ENCODE results near the gene UPK1A. TPM values are rescaled to one million over a fixed set of nuclear protein-coding genes. Genes with fewer than 3 reads are reported as not detected.

The UPK1A gene
- total RNA-seq, 5 donors from 2014 or later (not counting 1 experiment from before 2014, with no cell fraction given): 0.20 to 0.56 (median 0.38) TPM; not detected in 1

GRCh38 chr19:35623327-35624010 is 42.8 kb upstream of the UPK1A start:
- H3K27me3 Mint-ChIP-seq: no peaks in the 10 kb centered on the region
- ATAC-seq (replicated peaks in 1 of 4): no peak

DNA sequence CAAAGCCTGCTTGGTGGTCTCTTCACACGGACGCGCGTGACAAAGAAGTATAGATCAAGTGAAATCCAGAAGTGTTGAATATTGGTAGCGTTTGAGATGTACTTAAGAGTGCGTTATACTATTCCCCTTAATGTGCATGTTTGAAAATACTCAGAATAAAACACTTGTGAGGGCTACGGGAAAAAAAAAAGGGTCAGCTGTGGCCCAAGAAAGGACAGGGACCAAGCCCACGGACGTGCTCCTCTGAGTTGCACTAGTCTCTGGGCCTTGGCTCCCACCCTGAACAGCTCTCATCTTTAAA is 38.1 kb upstream of the UPK1A start:
- Mint-ChIP-seq H3K9me3 (no peaks in the 10 kb centered on the region), H3K4me1 (peaks cover 25 to 29% (median 25%) of the 10 kb centered on the region in 3 donors), H3K27ac (peak overlapping the region; percentile 97 to 98), H3K36me3 (peaks cover 24% of the 10 kb centered on the region), H3K27me3 (peaks cover 0 to 3% of the 10 kb centered on the region in 2 donors), H3K4me3 (peak overlapping the region; percentile 93 to 100 (median 100))
- 29% methylated on average over 7 of the region's 9 CpGs for WGBS (ENCODE audit: insufficient coverage)
- POLR2A ChIA-PET: no interaction called here
- H3K9me3 ChIP-seq: no peaks in the 10 kb centered on the region
- peak overlapping the region; percentile 73 for H3K27ac ChIP-seq (ENCODE audit: low read length)
- DNase-seq (no peak), ATAC-seq (replicated peaks in 1 of 4) (no peak)
- H3K27me3 ChIP-seq (replicated peaks in 1 of 2; ENCODE audit: control insufficient read depth in 2 of 2, extremely low read depth in 1 of 2, insufficient read depth in 2 of 2, low read length in 1 of 2): no peaks in the 10 kb centered on the region
- peaks cover 4 to 18% of the 10 kb centered on the region in 2 experiments for H3K4me1 ChIP-seq (ENCODE audit: control insufficient read depth in 1 of 2, extremely low read depth in 1 of 2, insufficient read depth in 2 of 2, low read length in 2 of 2)
- H3K36me3 ChIP-seq (ENCODE audit: control insufficient read depth in 2 of 2, extremely low read depth in 1 of 2, insufficient read depth in 1 of 2, low read length in 1 of 2): peaks cover 10 to 27% of the 10 kb centered on the region in 2 donors
- H3K4me3 ChIP-seq (ENCODE audit: control insufficient read depth in 1 of 2, extremely low read depth in 1 of 2, low read length in 1 of 2): peak overlapping the region; percentile 82 to 97
- CTCF ChIA-PET: no interaction called here

More at GRCh38 chr19:35623327-35624010, 42.8 kb upstream of the UPK1A start:
- H3K36me3 Mint-ChIP-seq: peaks cover 9% of the 10 kb centered on the region
- WGBS (ENCODE audit: insufficient coverage): 92% methylated on average over 2 of the region's 6 CpGs
- no peaks in the 10 kb centered on the region for H3K9me3 Mint-ChIP-seq
- no peak for DNase-seq
- CTCF ChIA-PET: no interaction called here
- Histone ChIP-seq H3K9me3 (no peaks in the 10 kb centered on the region), H3K27me3 (replicated peaks in 1 of 2; ENCODE audit: control insufficient read depth in 2 of 2, extremely low read depth in 1 of 2, insufficient read depth in 2 of 2, low read length in 1 of 2) (no peaks in the 10 kb centered on the region), H3K4me3 (ENCODE audit: control insufficient read depth in 1 of 2, extremely low read depth in 1 of 2, low read length in 1 of 2) (no peak overlapping the region), H3K4me1 (ENCODE audit: control insufficient read depth in 1 of 2, extremely low read depth in 1 of 2, insufficient read depth in 2 of 2, low read length in 2 of 2) (peaks cover 0 to 9% of the 10 kb centered on the region in 2 experiments), H3K36me3 (ENCODE audit: control insufficient read depth in 2 of 2, extremely low read depth in 1 of 2, insufficient read depth in 1 of 2, low read length in 1 of 2) (peaks cover 3 to 7% of the 10 kb centered on the region in 2 donors), H3K27ac (ENCODE audit: low read length) (no peak overlapping the region)
- no peak overlapping the region for H3K4me3 Mint-ChIP-seq
- peaks cover 5 to 7% (median 6%) of the 10 kb centered on the region in 3 donors for H3K4me1 Mint-ChIP-seq
- H3K27ac Mint-ChIP-seq: peak overlapping the region in 1 of 2 donors; percentile 18
- POLR2A ChIA-PET: interaction anchor here in 1 of 2 donors (0.6 kb wide), 1 partner anchor 13 kb away, joined by 6 read pairs; no protein-coding TSS in a partner anchor

DNA sequence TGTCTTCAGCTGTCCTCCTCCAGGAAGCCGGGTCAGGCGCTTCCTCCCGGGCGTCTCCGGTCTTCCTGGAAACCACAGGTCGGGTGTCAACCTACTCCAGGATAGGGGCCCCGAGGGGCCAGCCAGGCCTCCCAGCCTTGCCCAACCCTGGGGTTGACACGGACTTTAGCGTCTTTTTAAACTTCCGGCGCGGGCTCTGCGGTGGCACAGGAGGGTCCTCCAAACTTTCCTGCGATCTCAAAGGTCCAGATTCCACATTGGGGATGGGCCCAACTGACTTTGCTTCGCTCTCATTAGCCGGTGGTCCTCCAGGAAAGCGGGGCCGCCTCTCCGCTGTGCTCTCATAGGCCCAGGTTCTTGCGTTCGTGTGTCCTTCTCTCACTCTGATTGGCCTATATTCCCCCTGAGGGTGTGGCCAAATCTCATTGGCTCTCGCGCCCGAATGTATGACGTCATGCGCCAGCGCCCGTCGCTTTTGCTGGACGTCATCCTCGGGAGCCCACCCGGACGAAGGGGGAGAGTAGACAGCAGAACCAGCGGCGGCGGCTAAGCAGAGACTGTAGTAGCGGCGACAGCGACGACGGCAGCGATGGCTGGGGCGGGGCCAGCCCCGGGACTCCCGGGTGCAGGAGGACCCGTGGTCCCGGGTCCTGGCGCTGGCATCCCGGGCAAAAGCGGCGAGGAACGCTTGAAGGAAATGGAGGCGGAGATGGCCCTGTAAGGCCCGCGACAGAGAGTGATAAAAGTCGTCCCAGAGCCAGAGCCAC is 37.6 kb upstream of the UPK1A start, which contains the start of gene RBM42:
TSS of gene RBM42 (plus strand) at position 472 of the 767 bp plus-strand sequence. CDS start at position 590, 118 bp downstream.
- H3K27me3 Mint-ChIP-seq: peaks cover 0 to 3% of the 10 kb centered on the region in 2 donors
- H3K4me1 Mint-ChIP-seq: peaks cover 25 to 29% (median 25%) of the 10 kb centered on the region in 3 donors
- ATAC-seq (replicated peaks in 1 of 4) (peak; percentile 99 to 100 (median 100)), DNase-seq (peak; percentile 92 to 99 (median 97))
- peak within 1 kb of the TSS; percentile 82 to 97 for H3K4me3 ChIP-seq (ENCODE audit: control insufficient read depth in 1 of 2, extremely low read depth in 1 of 2, low read length in 1 of 2)
- peak within 1 kb of the TSS; percentile 93 to 100 (median 100) for H3K4me3 Mint-ChIP-seq
- H3K27me3 ChIP-seq (replicated peaks in 1 of 2; ENCODE audit: control insufficient read depth in 2 of 2, extremely low read depth in 1 of 2, insufficient read depth in 2 of 2, low read length in 1 of 2): no peaks in the 10 kb centered on the region
- CTCF ChIA-PET: no interaction called here
- no peaks in the 10 kb centered on the region for H3K9me3 ChIP-seq
- peaks cover 4 to 18% of the 10 kb centered on the region in 2 experiments for H3K4me1 ChIP-seq (ENCODE audit: control insufficient read depth in 1 of 2, extremely low read depth in 1 of 2, insufficient read depth in 2 of 2, low read length in 2 of 2)
- peaks cover 12 to 32% of the 10 kb centered on the region in 2 donors for H3K36me3 ChIP-seq (ENCODE audit: control insufficient read depth in 2 of 2, extremely low read depth in 1 of 2, insufficient read depth in 1 of 2, low read length in 1 of 2)
- no peaks in the 10 kb centered on the region for H3K9me3 Mint-ChIP-seq
- peak within 1 kb of the TSS; percentile 77 for H3K27ac ChIP-seq (ENCODE audit: low read length)
- POLR2A ChIA-PET: no interaction called here
- under 1% methylated on average over 56 of the region's 56 CpGs for WGBS (ENCODE audit: insufficient coverage)
- peaks cover 28% of the 10 kb centered on the region for H3K36me3 Mint-ChIP-seq
- H3K27ac Mint-ChIP-seq: peak within 1 kb of the TSS; percentile 97 to 98

DNA sequence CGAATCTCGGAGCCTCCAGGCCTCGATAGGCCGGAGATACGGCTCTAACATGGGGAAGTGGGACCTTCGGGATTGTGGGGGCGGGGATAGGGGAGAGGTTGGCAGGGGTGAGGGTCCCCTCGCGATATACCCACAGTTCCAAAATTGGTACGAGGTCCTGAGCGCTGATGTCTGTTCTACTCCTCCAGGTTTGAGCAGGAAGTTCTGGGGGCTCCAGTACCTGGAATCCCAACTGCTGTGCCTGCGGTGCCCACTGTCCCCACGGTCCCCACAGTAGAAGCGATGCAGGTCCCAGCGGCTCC is 37.0 kb upstream of the UPK1A start:
- peak overlapping the region; percentile 93 to 100 (median 100) for H3K4me3 Mint-ChIP-seq
- H3K27me3 Mint-ChIP-seq: peaks cover 0 to 3% of the 10 kb centered on the region in 2 donors
- DNase-seq: no peak
- 10% methylated on average over 10 of the region's 15 CpGs for WGBS (ENCODE audit: insufficient coverage)
- no peaks in the 10 kb centered on the region for H3K27me3 ChIP-seq (replicated peaks in 1 of 2; ENCODE audit: control insufficient read depth in 2 of 2, extremely low read depth in 1 of 2, insufficient read depth in 2 of 2, low read length in 1 of 2)
- H3K4me1 ChIP-seq (ENCODE audit: control insufficient read depth in 1 of 2, extremely low read depth in 1 of 2, insufficient read depth in 2 of 2, low read length in 2 of 2): peaks cover 4 to 18% of the 10 kb centered on the region in 2 experiments
- peaks cover 28% of the 10 kb centered on the region for H3K36me3 Mint-ChIP-seq
- peak overlapping the region; percentile 77 for H3K27ac ChIP-seq (ENCODE audit: low read length)
- peaks cover 15 to 37% of the 10 kb centered on the region in 2 donors for H3K36me3 ChIP-seq (ENCODE audit: control insufficient read depth in 2 of 2, extremely low read depth in 1 of 2, insufficient read depth in 1 of 2, low read length in 1 of 2)
- ATAC-seq (replicated peaks in 1 of 4): no peak
- peak overlapping the region; percentile 82 to 97 for H3K4me3 ChIP-seq (ENCODE audit: control insufficient read depth in 1 of 2, extremely low read depth in 1 of 2, low read length in 1 of 2)
- no peaks in the 10 kb centered on the region for H3K9me3 ChIP-seq
- CTCF ChIA-PET: no interaction called here
- POLR2A ChIA-PET: no interaction called here
- peaks cover 25 to 29% (median 25%) of the 10 kb centered on the region in 3 donors for H3K4me1 Mint-ChIP-seq
- H3K27ac Mint-ChIP-seq: peak overlapping the region in 1 of 2 donors; percentile 97
- no peaks in the 10 kb centered on the region for H3K9me3 Mint-ChIP-seq

DNA sequence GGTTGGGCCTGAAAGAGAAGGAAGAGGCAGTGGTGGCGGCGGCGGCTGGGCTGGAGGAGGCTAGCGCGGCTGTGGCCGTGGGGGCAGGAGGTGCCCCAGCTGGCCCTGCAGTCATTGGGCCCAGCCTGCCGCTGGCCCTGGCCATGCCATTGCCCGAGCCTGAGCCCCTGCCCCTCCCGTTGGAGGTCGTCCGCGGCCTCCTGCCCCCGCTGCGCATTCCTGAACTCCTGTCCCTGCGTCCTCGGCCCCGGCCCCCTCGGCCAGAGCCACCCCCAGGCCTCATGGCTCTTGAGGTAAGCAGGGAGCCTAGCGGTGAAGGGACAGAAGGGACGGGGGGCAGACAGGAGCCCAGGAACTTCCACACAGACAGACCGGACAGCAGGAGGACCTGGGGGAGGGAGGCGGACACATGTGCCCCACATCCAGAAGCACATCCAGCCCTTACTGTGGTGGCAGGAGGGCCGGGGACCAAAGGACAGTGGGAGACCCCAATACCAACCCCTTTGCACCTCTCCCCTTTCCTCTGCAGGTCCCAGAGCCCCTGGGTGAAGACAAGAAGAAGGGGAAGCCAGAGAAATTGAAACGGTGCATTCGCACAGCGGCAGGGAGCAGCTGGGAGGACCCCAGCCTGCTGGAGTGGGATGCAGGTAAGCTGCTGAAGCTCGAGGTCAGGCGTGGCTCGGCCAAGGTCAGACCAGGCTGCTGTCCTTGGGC is 32.4 kb upstream of the UPK1A start:
- Mint-ChIP-seq H3K27ac (no peak overlapping the region), H3K4me3 (no peak overlapping the region), H3K4me1 (peaks cover 14 to 19% (median 16%) of the 10 kb centered on the region in 3 donors), H3K27me3 (peaks cover 0 to under 1% of the 10 kb centered on the region in 2 donors), H3K36me3 (peaks cover 43% of the 10 kb centered on the region), H3K9me3 (no peaks in the 10 kb centered on the region)
- CTCF ChIA-PET: interaction anchor here in 1 of 2 donors (0.6 kb wide), 2 partner anchors 22 to 420 kb away, joined by 3 to 6 read pairs; partner anchors contain the start of gene THAP8
- ATAC-seq (replicated peaks in 1 of 4) (no peak), DNase-seq (no peak)
- no peak overlapping the region for H3K27ac ChIP-seq (ENCODE audit: low read length)
- H3K9me3 ChIP-seq: no peaks in the 10 kb centered on the region
- POLR2A ChIA-PET: no interaction called here
- WGBS (ENCODE audit: insufficient coverage): 95% methylated on average over 25 of the region's 29 CpGs
- H3K27me3 ChIP-seq (replicated peaks in 1 of 2; ENCODE audit: control insufficient read depth in 2 of 2, extremely low read depth in 1 of 2, insufficient read depth in 2 of 2, low read length in 1 of 2): no peaks in the 10 kb centered on the region
- H3K4me3 ChIP-seq (ENCODE audit: control insufficient read depth in 1 of 2, extremely low read depth in 1 of 2, low read length in 1 of 2): no peak overlapping the region
- peaks cover 4 to 9% of the 10 kb centered on the region in 2 experiments for H3K4me1 ChIP-seq (ENCODE audit: control insufficient read depth in 1 of 2, extremely low read depth in 1 of 2, insufficient read depth in 2 of 2, low read length in 2 of 2)
- H3K36me3 ChIP-seq (ENCODE audit: control insufficient read depth in 2 of 2, extremely low read depth in 1 of 2, insufficient read depth in 1 of 2, low read length in 1 of 2): peaks cover 30 to 69% of the 10 kb centered on the region in 2 donors

GRCh38 chr19:35636651-35637050 is 29.7 kb upstream of the UPK1A start:
- Mint-ChIP-seq H3K36me3 (peaks cover 32% of the 10 kb centered on the region), H3K27me3 (no peaks in the 10 kb centered on the region), H3K9me3 (no peaks in the 10 kb centered on the region), H3K4me1 (peaks cover 0 to 13% (median 10%) of the 10 kb centered on the region in 3 donors), H3K4me3 (no peak overlapping the region), H3K27ac (no peak overlapping the region)
- DNase-seq (no peak), ATAC-seq (replicated peaks in 1 of 4) (no peak)
- Histone ChIP-seq H3K27ac (ENCODE audit: low read length) (no peak overlapping the region), H3K4me1 (ENCODE audit: control insufficient read depth in 1 of 2, extremely low read depth in 1 of 2, insufficient read depth in 2 of 2, low read length in 2 of 2) (peaks cover 2 to 7% of the 10 kb centered on the region in 2 experiments), H3K36me3 (ENCODE audit: control insufficient read depth in 2 of 2, extremely low read depth in 1 of 2, insufficient read depth in 1 of 2, low read length in 1 of 2) (peaks cover 27 to 57% of the 10 kb centered on the region in 2 donors), H3K27me3 (replicated peaks in 1 of 2; ENCODE audit: control insufficient read depth in 2 of 2, extremely low read depth in 1 of 2, insufficient read depth in 2 of 2, low read length in 1 of 2) (peaks cover 0 to 4% of the 10 kb centered on the region in 2 experiments), H3K9me3 (no peaks in the 10 kb centered on the region), H3K4me3 (ENCODE audit: control insufficient read depth in 1 of 2, extremely low read depth in 1 of 2, low read length in 1 of 2) (no peak overlapping the region)
- CTCF ChIA-PET: no interaction called here
- POLR2A ChIA-PET: interaction anchor here in 1 of 2 donors (0.6 kb wide), 1 partner anchor 13 kb away, joined by 6 read pairs; no protein-coding TSS in a partner anchor
- WGBS (ENCODE audit: insufficient coverage): 100% methylated on average over 2 of the region's 3 CpGs

Data from T-cell (primary cell).